GM18505 (cell line): ENCODE data around the gene GALNTL6.

Experiments
- ATAC-seq: cut with Tn5 transposase; IDR thresholded peaks from one replicate; pipeline ENCODE4 v1.9.1; 2021; ENCODE audit not compliant: unreplicated experiment
- POLR2A ChIP-seq: IDR thresholded peaks from 4 replicates; pipeline ENCODE4 v1.6.1; 2011; ENCODE audit warnings: borderline replicate concordance; ENCODE audit not compliant: insufficient read depth, insufficient read length; ENCODE audit errors: extremely low read depth

The GALNTL6 gene

GRCh38 chr4:172127168-172127567 is 314.0 kb downstream of the GALNTL6 start:
- TF ChIP-seq POLR2A, result no peak
- ATAC-seq, result no peak

DNA sequence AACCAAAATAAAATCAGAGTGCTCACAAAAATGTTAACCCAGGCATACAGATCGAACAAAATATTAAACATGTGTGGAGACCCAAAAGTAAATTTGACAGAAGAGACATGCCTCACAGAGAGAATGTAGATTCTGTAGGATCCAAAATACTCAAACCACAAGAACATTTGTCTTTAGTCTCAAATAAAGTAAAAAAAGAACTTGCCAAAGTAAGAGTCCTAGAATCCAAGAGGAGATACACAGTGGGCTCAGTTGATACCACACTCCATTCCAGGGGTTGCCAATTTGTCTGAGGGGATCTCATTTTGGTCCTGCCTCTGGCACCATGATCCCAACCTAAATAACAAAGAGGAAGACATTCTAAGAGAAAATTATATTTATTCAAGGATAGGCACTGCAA is 316.4 kb downstream of the GALNTL6 start:
- TF ChIP-seq POLR2A, result no peak
- no peak for ATAC-seq

DNA sequence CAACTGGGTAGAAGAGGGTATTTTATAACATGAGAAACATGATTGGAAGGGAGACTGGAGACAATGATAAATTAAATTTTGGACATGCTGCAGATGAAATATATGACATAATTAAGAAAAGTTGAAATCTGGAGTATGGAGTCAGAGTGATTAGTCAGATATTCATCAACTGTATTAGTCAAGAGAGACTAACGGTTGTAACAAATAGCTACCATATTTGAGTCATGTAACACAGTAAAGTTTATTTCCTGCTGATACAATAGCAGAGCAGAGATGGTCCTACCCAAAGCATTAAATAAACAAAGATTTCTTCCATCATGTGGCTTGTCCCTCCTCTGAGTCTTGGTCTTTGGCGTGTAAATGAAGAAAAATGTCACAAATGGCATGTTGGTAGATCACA is 321.3 kb downstream of the GALNTL6 start:
- no peak for ATAC-seq
- no peak for TF ChIP-seq POLR2A

GRCh38 chr4:172141025-172141424 is 327.8 kb downstream of the GALNTL6 start:
- no peak for ATAC-seq
- no peak for TF ChIP-seq POLR2A

- ATAC-seq, result no peak
- no peak for TF ChIP-seq POLR2A
Measured at GRCh38 chr4:172142281-172142741, 329.1 kb downstream of the GALNTL6 start.

DNA sequence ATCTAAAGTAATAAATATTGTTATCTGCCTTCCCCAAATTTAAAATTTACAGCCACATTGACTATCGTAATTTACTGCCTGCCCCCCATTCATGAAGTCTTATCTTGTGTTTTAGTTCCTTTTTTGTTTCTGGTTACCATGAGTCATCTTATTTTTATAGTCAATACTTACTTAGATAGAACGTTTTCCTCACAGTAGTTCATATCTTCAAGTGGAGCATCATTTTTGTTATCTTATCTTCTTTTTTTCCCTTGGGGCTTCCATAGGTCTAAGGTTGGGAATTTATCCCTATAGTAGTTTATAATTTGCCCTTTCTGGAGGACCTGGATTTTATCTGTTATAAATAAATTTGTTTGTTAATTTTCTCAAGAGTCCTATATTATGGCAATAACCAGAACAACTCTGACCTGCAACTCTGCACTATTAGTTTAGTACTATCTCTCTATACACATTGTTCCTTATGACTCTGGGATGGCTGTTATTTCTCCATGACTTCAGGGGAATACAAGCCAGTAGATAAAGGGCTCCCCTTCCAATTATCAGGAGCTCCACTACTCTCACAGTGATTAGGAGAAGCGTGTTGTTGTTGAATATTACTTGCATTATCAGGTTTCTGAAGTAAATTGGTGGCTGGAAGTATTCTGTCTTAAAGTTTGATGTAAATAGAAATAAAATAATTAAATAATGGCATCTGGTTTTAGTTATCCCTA is 330.6 kb downstream of the GALNTL6 start:
- ATAC-seq, result no peak
- TF ChIP-seq POLR2A, result no peak

DNA sequence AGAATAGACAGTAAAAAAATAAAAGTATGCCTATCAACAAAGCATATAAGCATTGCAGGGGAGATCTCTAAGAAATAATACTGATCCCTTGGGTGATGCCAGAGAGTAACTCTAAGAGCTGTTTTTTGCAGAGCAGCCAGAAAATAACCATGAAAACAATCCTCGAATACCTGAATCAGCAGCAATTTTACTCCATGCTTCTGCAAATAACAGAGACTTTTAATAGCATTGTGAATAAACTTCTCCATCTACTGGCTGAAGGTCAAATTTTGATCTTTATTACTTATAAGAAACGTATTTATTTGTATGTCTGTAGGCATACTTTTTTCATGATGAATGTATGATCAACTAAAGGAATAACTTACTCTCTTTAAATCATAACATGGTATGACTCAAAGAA is 334.5 kb downstream of the GALNTL6 start:
- TF ChIP-seq POLR2A, result no peak
- no peak for ATAC-seq

DNA sequence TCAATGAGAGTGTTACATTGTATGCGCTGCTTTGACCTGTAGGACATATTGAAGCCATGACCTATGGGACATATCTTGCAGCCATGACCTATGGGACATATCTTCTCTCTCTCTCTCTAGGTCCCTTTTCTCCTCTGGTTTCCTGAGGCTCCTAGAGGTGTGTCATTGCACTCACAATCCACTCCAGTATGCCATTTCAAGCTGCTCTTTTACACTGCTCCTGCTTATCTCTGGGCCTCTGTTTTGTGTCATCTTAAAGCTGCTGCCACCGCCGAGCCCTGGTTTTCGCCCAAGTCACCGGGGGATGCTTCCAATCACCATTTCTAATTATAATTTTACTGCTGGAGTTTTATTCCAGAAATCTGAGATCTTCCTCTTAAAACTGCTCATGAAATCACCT is 336.1 kb downstream of the GALNTL6 start:
- no peak for ATAC-seq
- no peak for TF ChIP-seq POLR2A

GRCh38 chr4:172152284-172152683 is 339.1 kb downstream of the GALNTL6 start:
- TF ChIP-seq POLR2A, result no peak
- no peak for ATAC-seq

DNA sequence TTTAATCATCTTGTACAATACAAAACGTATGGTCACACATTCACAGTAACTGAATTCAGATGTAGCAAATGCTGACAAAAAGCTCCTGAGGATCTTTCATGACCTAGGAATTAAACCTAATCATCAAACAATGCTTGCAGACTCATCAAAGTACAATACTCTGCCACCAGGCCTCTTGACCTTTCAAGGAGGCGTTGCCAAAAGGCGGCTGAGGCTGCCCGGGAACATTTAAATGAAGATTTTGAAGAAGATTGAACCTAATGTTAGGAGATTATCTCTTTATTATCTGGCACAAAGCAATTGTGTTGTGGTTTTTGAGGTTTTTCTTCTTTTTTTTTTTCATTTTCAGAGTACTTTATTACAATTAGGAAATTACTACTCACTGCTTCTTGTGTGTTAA is 340.5 kb downstream of the GALNTL6 start:
- ATAC-seq, result no peak
- TF ChIP-seq POLR2A, result no peak

GRCh38 chr4:172155838-172156345 is 342.7 kb downstream of the GALNTL6 start:
- no peak for TF ChIP-seq POLR2A

DNA sequence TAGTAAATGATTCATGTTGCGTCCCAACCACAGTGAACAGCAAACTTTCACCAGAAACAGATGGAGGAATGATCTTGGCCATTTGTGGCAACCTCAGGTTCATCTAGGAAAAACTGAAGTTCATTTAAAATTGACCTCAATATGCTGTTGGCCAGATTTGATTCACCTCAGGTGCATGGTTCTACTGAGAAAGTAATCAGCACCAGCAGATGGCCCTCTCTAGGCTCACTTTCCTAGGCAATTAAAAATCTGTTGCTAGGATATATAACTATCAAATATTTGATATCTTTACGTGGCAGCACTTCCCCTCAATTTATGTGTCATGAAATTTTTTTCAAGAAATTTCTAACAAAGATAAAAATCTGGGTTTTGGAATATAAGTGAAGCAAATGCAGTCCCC is 344.7 kb downstream of the GALNTL6 start:
- ATAC-seq, result no peak
- no peak for TF ChIP-seq POLR2A

More at GRCh38 chr4:172155838-172156345, 342.7 kb downstream of the GALNTL6 start:
- ATAC-seq, result no peak

DNA sequence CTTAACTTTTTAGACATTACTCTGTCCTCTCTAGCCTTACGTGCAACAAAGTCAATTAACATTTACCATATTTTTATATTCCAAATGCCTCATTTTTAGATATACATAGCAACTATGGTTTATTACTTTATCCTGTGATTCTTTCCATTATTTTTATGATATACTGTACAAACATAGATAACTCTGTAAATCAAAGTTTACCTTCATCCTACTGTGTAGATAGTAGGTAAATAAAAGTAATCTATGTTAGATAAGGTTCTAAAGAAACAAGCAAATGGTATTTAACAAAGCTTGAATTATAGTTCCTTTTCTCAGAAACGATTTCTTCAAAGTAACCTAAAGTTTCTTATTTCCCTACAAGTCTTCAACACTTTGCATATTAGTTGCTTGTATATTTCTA is 350.0 kb downstream of the GALNTL6 start:
- ATAC-seq, result no peak

GRCh38 chr4:172168888-172169287 is 355.7 kb downstream of the GALNTL6 start:
- no peak for ATAC-seq
- TF ChIP-seq POLR2A, result no peak

More for the DNA sequence above, 350.0 kb downstream of the GALNTL6 start:
- no peak for TF ChIP-seq POLR2A

- TF ChIP-seq POLR2A, result no peak
- ATAC-seq, result no peak
Measured at GRCh38 chr4:172169871-172170270, 356.7 kb downstream of the GALNTL6 start.

DNA sequence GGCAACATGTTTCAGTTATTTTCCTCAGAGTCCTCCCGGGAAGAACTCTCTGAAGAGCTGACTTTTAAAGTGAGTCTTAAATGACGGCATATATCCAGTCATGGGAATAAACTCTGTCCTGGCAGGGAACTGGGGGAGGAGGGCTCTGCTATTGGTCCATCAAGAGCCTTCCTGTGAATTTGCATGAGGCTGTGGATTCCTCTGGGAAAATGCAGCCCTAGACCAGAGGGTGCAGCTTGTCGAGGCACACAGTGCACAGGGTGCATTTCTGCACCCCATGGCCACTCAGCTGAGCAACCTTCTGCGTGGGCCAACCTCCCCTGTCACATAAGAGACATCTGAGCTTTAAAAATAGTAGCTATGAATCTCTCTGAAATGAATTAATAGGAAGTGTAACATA is 360.0 kb downstream of the GALNTL6 start:
- TF ChIP-seq POLR2A, result no peak
- ATAC-seq, result no peak

GRCh38 chr4:172177382-172177781 is 364.2 kb downstream of the GALNTL6 start:
- no peak for TF ChIP-seq POLR2A
- no peak for ATAC-seq
